CD8-positive, alpha-beta memory T cell (primary cell): Measurements from ENCODE around the gene HRH1. TPM values are rescaled to one million over a fixed set of nuclear protein-coding genes. Genes with fewer than 3 reads are reported as not detected.
"Not testable (repeated sequence)": the region's sequence is repeated elsewhere in the genome, so short reads cannot be mapped to it uniquely, and the experiment has no call there.

ENCODE experiments used
- CTCF ChIA-PET: fragments of 350-600 bp; sonication (Branson Sonifier 250); formaldehyde crosslinking; loops from one replicate; lab custom pipeline; 2021; ENCODE audit warnings: antibody characterized with exemption; lab: Charles Lee
- POLR2A ChIA-PET: fragments of 350-600 bp; sonication (Branson Sonifier 250); formaldehyde crosslinking; loops from one replicate; lab custom pipeline; 2021; ENCODE audit warnings: antibody characterized with exemption; lab: Charles Lee
- DNase-seq, 5 donors: peaks; one replicate each; pipeline versions ENCODE4 v3.0.0 to v3.0.0-alpha.2; 2020 to 2022; ENCODE audit warnings: mixed read lengths in 1 of 5
- H3K27ac ChIP-seq: one replicate; pipeline ENCODE4 v1.7.0; 2013; ENCODE audit warnings: low read depth, mild to moderate bottlenecking, low read length, moderate library complexity
- H3K27me3 ChIP-seq: 2 replicates; pipeline ENCODE4 v1.7.0; 2013; ENCODE audit warnings: low read length, mild to moderate bottlenecking; ENCODE audit not compliant: insufficient read depth, poor library complexity, severe bottlenecking
- H3K36me3 ChIP-seq: 2 replicates; pipeline ENCODE4 v1.7.0; 2013; ENCODE audit warnings: mild to moderate bottlenecking, low read length, moderate library complexity; ENCODE audit not compliant: insufficient read depth
- H3K4me1 ChIP-seq: 2 replicates; pipeline ENCODE4 v1.7.0; 2013; ENCODE audit warnings: mild to moderate bottlenecking, low read length, moderate library complexity; ENCODE audit not compliant: insufficient read depth
- H3K4me3 ChIP-seq: 2 replicates; pipeline ENCODE4 v1.7.0; 2013; ENCODE audit warnings: mild to moderate bottlenecking, low read length
- H3K9me3 ChIP-seq: 2 replicates; pipeline ENCODE4 v1.7.0; 2013; ENCODE audit warnings: mild to moderate bottlenecking, low read length
- H3K27ac Mint-ChIP-seq, 8 donors: one replicate each; pipeline ENCODE4 v1.8.0; 2020 to 2021; ENCODE audit warnings: mixed read lengths in 8 of 8, mild to moderate bottlenecking in 6 of 8, inconsistent platforms in 3 of 8, moderate library complexity in 3 of 8
- H3K27me3 Mint-ChIP-seq, 2 donors: one replicate each; pipeline ENCODE4 v1.8.0; 2020 to 2021; ENCODE audit warnings: mixed read lengths in 2 of 2, mild to moderate bottlenecking in 1 of 2, moderate library complexity in 1 of 2
- H3K36me3 Mint-ChIP-seq, 3 donors: one replicate each; pipeline ENCODE4 v1.8.0; 2020 to 2021; ENCODE audit warnings: mixed read lengths in 3 of 3, inconsistent platforms in 1 of 3, mild to moderate bottlenecking in 1 of 3
- H3K4me1 Mint-ChIP-seq, 3 donors: one replicate each; pipeline ENCODE4 v1.8.0; 2020 to 2021; ENCODE audit warnings: mixed read lengths in 3 of 3, inconsistent platforms in 1 of 3, mild to moderate bottlenecking in 1 of 3
- H3K4me3 Mint-ChIP-seq, 7 donors: one replicate each; pipeline ENCODE4 v1.8.0; 2020 to 2021; ENCODE audit warnings: mixed read lengths in 7 of 7, mild to moderate bottlenecking in 6 of 7, moderate library complexity in 4 of 7, inconsistent platforms in 2 of 7
- H3K9me3 Mint-ChIP-seq, 5 donors: one replicate each; pipeline ENCODE4 v1.8.0; 2020 to 2022; ENCODE audit warnings: mixed read lengths in 5 of 5, mild to moderate bottlenecking in 3 of 5, moderate library complexity in 2 of 5, inconsistent platforms in 1 of 5
- polyA plus RNA-seq: library from polyadenylated mRNA; unstranded; fragments of 300-500 nt; fragmentation: Illumina TruSeq; gene quantifications from one replicate; pipeline ENCODE4 v1.2.3, GENCODE V29; 2021
- total RNA-seq, 2 experiments: library from RNA; stranded (reverse); gene quantifications; one replicate each; pipeline ENCODE4 v1.2.3, GENCODE V29; 2021

HRH1 gene
- total and polyA plus RNA-seq, 3 experiments from 2014 or later = 0.42 to 0.53 TPM; not detected in 1

- no peaks in the 10 kb centered on the region for H3K4me1 ChIP-seq
- ChIA-PET POLR2A (no interaction called here), CTCF (no interaction called here)
- Mint-ChIP-seq H3K27me3 (peaks cover 5 to 33% of the 10 kb centered on the region in 2 donors), H3K4me3 (no peak overlapping the region), H3K36me3 (no peaks in the 10 kb centered on the region), H3K4me1 (no peaks in the 10 kb centered on the region), H3K27ac (no peak overlapping the region), H3K9me3 (no peaks in the 10 kb centered on the region)
- H3K27ac ChIP-seq = no peak overlapping the region
- H3K36me3 ChIP-seq = no peaks in the 10 kb centered on the region
- no peaks in the 10 kb centered on the region for H3K27me3 ChIP-seq
- H3K4me3 ChIP-seq = no peak overlapping the region
- H3K9me3 ChIP-seq = no peaks in the 10 kb centered on the region
- DNase-seq = no peak
These were observed 7.4 kb downstream of the HRH1 start for GRCh38 chr3:11161666-11162065.

DNA sequence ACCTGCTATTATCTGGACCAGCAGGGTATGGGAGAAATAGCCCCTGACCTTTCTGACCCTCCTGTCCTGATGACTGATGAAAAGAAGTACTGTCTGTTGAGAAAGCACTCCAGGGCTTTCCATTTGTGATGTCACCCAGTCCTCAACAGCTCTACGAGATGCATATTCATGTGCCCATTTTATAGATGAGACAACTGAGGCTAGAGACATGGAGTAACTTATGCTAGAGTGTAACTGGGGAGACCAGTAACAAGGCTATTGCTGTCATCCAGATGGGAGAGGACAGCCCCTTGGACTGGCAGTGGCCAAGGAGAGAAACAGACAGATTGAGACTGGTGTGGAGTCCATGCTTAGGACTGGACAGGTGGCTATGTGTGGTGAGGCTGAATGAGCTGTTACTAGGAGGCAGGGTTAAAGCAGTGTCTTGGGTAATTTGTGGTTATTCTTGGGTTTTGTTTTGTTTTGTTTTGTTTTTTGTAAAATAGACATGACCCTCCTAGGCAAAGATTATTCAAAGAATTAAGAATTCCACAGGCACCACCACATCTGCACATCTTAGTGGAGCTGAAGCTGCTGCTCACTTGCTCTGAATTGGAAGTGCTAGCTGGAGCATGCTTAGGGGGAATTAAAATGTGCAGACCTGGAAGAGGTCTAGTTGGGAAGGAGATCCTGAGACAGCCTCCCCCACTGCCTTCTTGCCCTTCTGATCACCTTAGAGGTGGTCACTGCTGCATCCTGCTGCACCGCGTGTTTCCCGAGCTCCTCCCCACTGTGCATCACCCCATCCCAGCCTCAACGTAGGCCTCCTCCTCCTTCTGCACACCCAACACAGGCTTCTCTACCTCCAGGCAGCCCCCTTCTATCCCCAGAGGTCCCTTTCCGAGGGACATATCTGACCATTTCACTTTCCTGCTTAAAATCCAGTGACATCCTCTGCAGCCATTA is 8.4 kb downstream of the HRH1 start:
- Histone ChIP-seq H3K27ac (no peak overlapping the region), H3K27me3 (no peaks in the 10 kb centered on the region), H3K4me1 (no peaks in the 10 kb centered on the region), H3K4me3 (no peak overlapping the region), H3K9me3 (no peaks in the 10 kb centered on the region), H3K36me3 (no peaks in the 10 kb centered on the region)
- Mint-ChIP-seq H3K36me3 (no peaks in the 10 kb centered on the region), H3K27ac (peak overlapping the region in 1 of 8 donors; percentile 3), H3K4me3 (no peak overlapping the region), H3K9me3 (no peaks in the 10 kb centered on the region), H3K4me1 (no peaks in the 10 kb centered on the region), H3K27me3 (peaks cover 3 to 23% of the 10 kb centered on the region in 2 donors)
- POLR2A ChIA-PET = no interaction called here
- CTCF ChIA-PET = no interaction called here
- DNase-seq = no peak

- Histone ChIP-seq H3K27ac (no peak overlapping the region), H3K9me3 (no peaks in the 10 kb centered on the region), H3K36me3 (no peaks in the 10 kb centered on the region), H3K27me3 (no peaks in the 10 kb centered on the region), H3K4me1 (no peaks in the 10 kb centered on the region), H3K4me3 (no peak overlapping the region)
- no peak for DNase-seq
- POLR2A ChIA-PET = no interaction called here
- Mint-ChIP-seq H3K4me1 (no peaks in the 10 kb centered on the region), H3K36me3 (no peaks in the 10 kb centered on the region), H3K9me3 (no peaks in the 10 kb centered on the region), H3K4me3 (no peak overlapping the region), H3K27me3 (peaks cover 3 to 16% of the 10 kb centered on the region in 2 donors), H3K27ac (no peak overlapping the region)
- CTCF ChIA-PET = no interaction called here
These were observed 10.3 kb downstream of the HRH1 start for GRCh38 chr3:11164607-11165006.

GRCh38 chr3:11165476-11165875 is 11.2 kb downstream of the HRH1 start:
- peaks cover 3 to 16% of the 10 kb centered on the region in 2 donors for H3K27me3 Mint-ChIP-seq
- no peak overlapping the region for H3K4me3 Mint-ChIP-seq
- H3K36me3 Mint-ChIP-seq = no peaks in the 10 kb centered on the region
- no peaks in the 10 kb centered on the region for H3K9me3 Mint-ChIP-seq
- Histone ChIP-seq H3K27ac (no peak overlapping the region), H3K4me3 (no peak overlapping the region), H3K27me3 (peaks cover 6% of the 10 kb centered on the region), H3K36me3 (no peaks in the 10 kb centered on the region), H3K9me3 (no peaks in the 10 kb centered on the region), H3K4me1 (no peaks in the 10 kb centered on the region)
- H3K27ac Mint-ChIP-seq = no peak overlapping the region
- H3K4me1 Mint-ChIP-seq = no peaks in the 10 kb centered on the region
- ChIA-PET POLR2A (no interaction called here), CTCF (no interaction called here)
- DNase-seq = no peak

GRCh38 chr3:11166807-11167400 is 12.6 kb downstream of the HRH1 start:
- H3K9me3 ChIP-seq, H3K9me3 Mint-ChIP-seq, H3K4me1 Mint-ChIP-seq, H3K36me3 ChIP-seq, H3K27ac ChIP-seq, H3K4me3 ChIP-seq, H3K4me3 Mint-ChIP-seq, DNase-seq, POLR2A ChIA-PET, H3K4me1 ChIP-seq, CTCF ChIA-PET, H3K27ac Mint-ChIP-seq, H3K36me3 Mint-ChIP-seq, H3K27me3 ChIP-seq: not testable (repeated sequence)
- H3K27me3 Mint-ChIP-seq = peaks cover 3 to 18% of the 10 kb centered on the region in 2 donors

- peaks cover 7% of the 10 kb centered on the region for H3K27me3 ChIP-seq
- ChIA-PET POLR2A (no interaction called here), CTCF (no interaction called here)
- Mint-ChIP-seq H3K4me1 (no peaks in the 10 kb centered on the region), H3K27me3 (peaks cover 2 to 19% of the 10 kb centered on the region in 2 donors), H3K4me3 (no peak overlapping the region), H3K27ac (no peak overlapping the region), H3K9me3 (no peaks in the 10 kb centered on the region), H3K36me3 (no peaks in the 10 kb centered on the region)
- H3K27ac ChIP-seq = no peak overlapping the region
- no peak overlapping the region for H3K4me3 ChIP-seq
- H3K4me1 ChIP-seq = no peaks in the 10 kb centered on the region
- H3K36me3 ChIP-seq = no peaks in the 10 kb centered on the region
- no peak for DNase-seq
- no peaks in the 10 kb centered on the region for H3K9me3 ChIP-seq
These were observed 13.3 kb downstream of the HRH1 start for GRCh38 chr3:11167590-11167989.

DNA sequence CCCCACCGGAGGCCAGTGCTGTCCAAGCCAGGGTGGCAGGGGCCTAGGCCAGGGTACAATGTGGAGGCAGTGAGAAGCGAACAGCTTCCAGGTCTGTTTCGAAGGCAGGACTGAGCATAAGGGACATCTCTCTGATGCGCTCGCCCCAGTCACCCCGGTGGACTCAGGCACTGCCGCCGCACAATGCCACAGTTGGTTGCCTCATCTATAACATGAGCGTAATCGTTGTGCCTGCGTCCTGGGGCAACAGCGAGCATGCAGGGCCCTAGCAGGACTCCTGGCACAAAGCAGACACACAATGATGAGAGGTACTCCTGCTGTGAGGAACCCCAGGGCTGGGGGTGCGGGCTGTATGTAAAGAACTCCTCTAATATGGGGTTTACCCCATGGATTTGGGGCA is 14.1 kb downstream of the HRH1 start:
- POLR2A ChIA-PET = no interaction called here
- Histone ChIP-seq H3K27me3 (peaks cover 7% of the 10 kb centered on the region), H3K4me1 (no peaks in the 10 kb centered on the region), H3K27ac (no peak overlapping the region), H3K4me3 (no peak overlapping the region), H3K36me3 (no peaks in the 10 kb centered on the region), H3K9me3 (no peaks in the 10 kb centered on the region)
- no peaks in the 10 kb centered on the region for H3K9me3 Mint-ChIP-seq
- peaks cover 2 to 19% of the 10 kb centered on the region in 2 donors for H3K27me3 Mint-ChIP-seq
- no peak for DNase-seq
- no peaks in the 10 kb centered on the region for H3K4me1 Mint-ChIP-seq
- H3K27ac Mint-ChIP-seq = no peak overlapping the region
- CTCF ChIA-PET = interaction anchor here (1.2 kb wide), 1 partner anchor 15 kb away, joined by 3 read pairs; no protein-coding TSS in a partner anchor
- peak overlapping the region in 1 of 7 donors; percentile 38 for H3K4me3 Mint-ChIP-seq
- no peaks in the 10 kb centered on the region for H3K36me3 Mint-ChIP-seq
